Measurements from ENCODE around the gene SPATA19. TPM values are rescaled to one million over a fixed set of nuclear protein-coding genes. Genes with fewer than 3 reads are reported as not detected.

Gene SPATA19
- total and polyA plus RNA-seq, 7 experiments from 2014 or later = not detected

DNA sequence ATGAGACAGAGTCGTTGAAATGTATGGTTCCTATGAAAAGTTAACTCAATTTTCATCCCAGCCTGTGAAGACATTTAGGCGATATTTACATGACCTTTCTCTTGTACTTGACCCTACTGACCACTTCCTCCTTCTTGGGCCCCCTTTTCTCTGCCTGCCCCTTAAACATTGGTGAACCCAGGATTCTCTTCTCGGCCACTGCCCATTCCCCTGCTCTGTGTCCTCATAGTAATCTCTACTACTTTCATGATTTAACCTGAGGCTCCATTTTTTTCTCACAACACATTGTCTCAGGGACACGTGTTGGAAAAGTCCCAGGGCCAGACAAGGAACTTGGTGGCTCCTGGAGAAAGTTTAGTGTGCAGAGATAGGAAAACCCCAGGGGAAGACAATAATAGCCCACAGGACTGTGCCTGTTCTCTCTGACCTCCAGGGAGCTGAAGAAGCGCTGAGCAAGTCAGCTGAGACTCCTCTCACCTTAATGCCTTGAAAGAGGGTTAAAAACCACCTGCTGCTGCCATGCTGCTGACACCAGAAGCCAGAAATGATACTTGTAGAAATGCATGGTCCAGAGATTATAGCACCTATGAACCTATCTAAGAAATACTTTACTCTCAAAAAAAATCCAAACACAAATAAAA lies 42.5 kb upstream of the SPATA19 start:
- Mint-ChIP-seq H3K27ac (no peak overlapping the region), H3K27me3 (peaks cover 21 to 57% (median 43%) of the 10 kb centered on the region in 5 donors), H3K4me3 (no peak overlapping the region), H3K4me1 (no peaks in the 10 kb centered on the region), H3K9me3 (peaks cover 3 to 17% (median 10%) of the 10 kb centered on the region in 11 donors), H3K36me3 (peaks cover 0 to 6% (median 0%) of the 10 kb centered on the region in 5 donors)
- intact Hi-C loops (cut with micrococcal nuclease) = no loop called here
- Histone ChIP-seq H3K9me3 (ENCODE audit: control insufficient read depth in 2 of 3, low read length in 3 of 3) (no peaks in the 10 kb centered on the region), H3K27me3 (ENCODE audit: control insufficient read depth in 2 of 2, insufficient read depth in 2 of 2, low read length in 2 of 2) (peaks cover 0 to 3% of the 10 kb centered on the region in 2 donors), H3K4me3 (ENCODE audit: low read length) (no peak overlapping the region), H3K4me1 (ENCODE audit: control insufficient read depth in 2 of 2, insufficient read depth in 2 of 2, low read length in 2 of 2) (no peaks in the 10 kb centered on the region), H3K27ac (ENCODE audit: low read depth, low read length) (no peak overlapping the region), H3K36me3 (ENCODE audit: control insufficient read depth in 2 of 3, insufficient read depth in 3 of 3, low read length in 3 of 3) (no peaks in the 10 kb centered on the region)
- ATAC-seq = no peak
- DNase-seq = no peak
- CTCF ChIA-PET = no interaction called here
- POLR2A ChIA-PET = no interaction called here

DNA sequence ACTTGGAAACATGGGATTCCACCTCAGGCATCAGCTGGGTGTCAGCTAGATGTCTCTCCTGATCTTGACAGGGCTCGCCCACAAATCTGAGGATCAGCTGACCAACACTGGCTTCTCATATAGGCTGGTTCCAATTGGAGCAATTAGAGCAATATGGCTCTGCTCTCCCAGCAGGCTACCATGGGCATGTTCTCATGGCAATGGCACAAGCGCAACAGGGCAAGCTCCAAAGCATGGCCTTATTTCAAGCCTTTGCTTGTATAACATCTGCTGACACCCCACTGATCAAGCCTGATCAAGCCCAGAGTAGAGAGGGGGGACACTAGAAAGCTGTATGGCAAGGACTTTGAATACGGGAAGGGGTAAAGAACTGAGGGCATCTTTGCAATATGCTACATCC lies 40.7 kb upstream of the SPATA19 start:
- ATAC-seq = no peak
- no peak overlapping the region for H3K27ac Mint-ChIP-seq
- intact Hi-C loops (cut with micrococcal nuclease) = no loop called here
- peaks cover 0 to 13% (median 2%) of the 10 kb centered on the region in 5 donors for H3K36me3 Mint-ChIP-seq
- DNase-seq = no peak
- Histone ChIP-seq H3K4me3 (ENCODE audit: low read length) (no peak overlapping the region), H3K9me3 (ENCODE audit: control insufficient read depth in 2 of 3, low read length in 3 of 3) (no peaks in the 10 kb centered on the region), H3K4me1 (ENCODE audit: control insufficient read depth in 2 of 2, insufficient read depth in 2 of 2, low read length in 2 of 2) (no peaks in the 10 kb centered on the region), H3K36me3 (ENCODE audit: control insufficient read depth in 2 of 3, insufficient read depth in 3 of 3, low read length in 3 of 3) (no peaks in the 10 kb centered on the region), H3K27ac (ENCODE audit: low read depth, low read length) (no peak overlapping the region), H3K27me3 (ENCODE audit: control insufficient read depth in 2 of 2, insufficient read depth in 2 of 2, low read length in 2 of 2) (peaks cover 0 to 3% of the 10 kb centered on the region in 2 donors)
- peaks cover 23 to 58% (median 47%) of the 10 kb centered on the region in 5 donors for H3K27me3 Mint-ChIP-seq
- H3K4me3 Mint-ChIP-seq = no peak overlapping the region
- ChIA-PET CTCF (no interaction called here), POLR2A (no interaction called here)
- no peaks in the 10 kb centered on the region for H3K4me1 Mint-ChIP-seq
- H3K9me3 Mint-ChIP-seq = peaks cover 9 to 29% (median 14%) of the 10 kb centered on the region in 11 donors

DNA sequence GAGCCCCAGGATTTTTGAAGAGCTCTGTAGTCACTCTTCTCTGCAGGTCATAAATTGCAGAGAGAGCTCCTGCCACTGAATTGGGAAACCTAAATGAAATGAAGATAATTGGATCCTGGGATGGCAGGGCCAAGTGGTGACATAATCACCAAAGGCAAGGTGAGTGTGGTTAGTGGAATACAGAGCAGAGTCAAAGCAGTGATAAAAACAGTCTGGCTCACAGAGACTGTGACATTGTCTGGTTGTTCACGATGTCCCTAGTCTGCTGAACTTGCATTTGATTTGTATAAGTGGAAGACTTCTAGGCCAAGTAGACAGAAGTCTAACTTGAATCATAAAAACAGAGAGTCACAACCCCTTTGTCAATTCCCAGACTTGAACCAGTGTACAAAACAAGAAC lies 26.8 kb upstream of the SPATA19 start:
- intact Hi-C loops (cut with micrococcal nuclease) = no loop called here
- Histone ChIP-seq H3K4me3 (ENCODE audit: low read length) (no peak overlapping the region), H3K9me3 (ENCODE audit: control insufficient read depth in 2 of 3, low read length in 3 of 3) (no peaks in the 10 kb centered on the region), H3K4me1 (ENCODE audit: control insufficient read depth in 2 of 2, insufficient read depth in 2 of 2, low read length in 2 of 2) (no peaks in the 10 kb centered on the region), H3K27me3 (ENCODE audit: control insufficient read depth in 2 of 2, insufficient read depth in 2 of 2, low read length in 2 of 2) (no peaks in the 10 kb centered on the region), H3K36me3 (ENCODE audit: control insufficient read depth in 2 of 3, insufficient read depth in 3 of 3, low read length in 3 of 3) (no peaks in the 10 kb centered on the region), H3K27ac (ENCODE audit: low read depth, low read length) (no peak overlapping the region)
- H3K27ac Mint-ChIP-seq = no peak overlapping the region
- CTCF ChIA-PET = no interaction called here
- no peaks in the 10 kb centered on the region for H3K36me3 Mint-ChIP-seq
- no peak overlapping the region for H3K4me3 Mint-ChIP-seq
- H3K9me3 Mint-ChIP-seq = peaks cover 0 to 13% (median 2%) of the 10 kb centered on the region in 11 donors
- ATAC-seq = no peak
- H3K27me3 Mint-ChIP-seq = peaks cover 0 to 25% (median 10%) of the 10 kb centered on the region in 5 donors
- POLR2A ChIA-PET = no interaction called here
- H3K4me1 Mint-ChIP-seq = no peaks in the 10 kb centered on the region
- no peak for DNase-seq

DNA sequence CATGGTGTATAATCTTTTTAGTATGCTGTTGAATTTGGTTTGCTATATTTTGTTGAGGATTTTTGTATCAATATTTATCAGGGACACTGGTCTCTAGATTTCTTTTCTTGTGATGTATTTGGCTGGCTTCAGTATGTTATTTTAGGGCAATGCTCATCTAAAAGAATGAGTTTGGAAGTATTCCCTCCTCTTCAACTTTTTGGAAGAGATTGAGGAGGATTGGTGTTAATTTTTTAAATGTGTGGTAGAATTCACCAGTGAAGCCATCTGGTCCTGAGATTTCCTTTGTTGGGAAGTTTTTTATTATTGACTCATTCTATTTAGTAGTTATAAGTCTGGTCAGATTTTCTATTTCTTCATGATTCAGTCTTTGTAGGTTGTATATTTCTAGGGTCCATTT lies 22.1 kb upstream of the SPATA19 start:
- Mint-ChIP-seq H3K36me3 (no peaks in the 10 kb centered on the region), H3K4me3 (no peak overlapping the region), H3K4me1 (peaks cover 0 to 2% (median 0%) of the 10 kb centered on the region in 7 donors), H3K9me3 (peaks cover 0 to 2% (median 0%) of the 10 kb centered on the region in 11 donors), H3K27ac (no peak overlapping the region), H3K27me3 (peaks cover 11 to 24% (median 19%) of the 10 kb centered on the region in 5 donors)
- Histone ChIP-seq H3K9me3 (ENCODE audit: control insufficient read depth in 2 of 3, low read length in 3 of 3) (no peaks in the 10 kb centered on the region), H3K27me3 (ENCODE audit: control insufficient read depth in 2 of 2, insufficient read depth in 2 of 2, low read length in 2 of 2) (no peaks in the 10 kb centered on the region), H3K4me1 (ENCODE audit: control insufficient read depth in 2 of 2, insufficient read depth in 2 of 2, low read length in 2 of 2) (no peaks in the 10 kb centered on the region), H3K4me3 (ENCODE audit: low read length) (no peak overlapping the region), H3K27ac (ENCODE audit: low read depth, low read length) (no peak overlapping the region), H3K36me3 (ENCODE audit: control insufficient read depth in 2 of 3, insufficient read depth in 3 of 3, low read length in 3 of 3) (no peaks in the 10 kb centered on the region)
- DNase-seq (no peak), ATAC-seq (no peak)
- intact Hi-C loops (cut with micrococcal nuclease) = no loop called here
- POLR2A ChIA-PET = no interaction called here
- CTCF ChIA-PET = no interaction called here

DNA sequence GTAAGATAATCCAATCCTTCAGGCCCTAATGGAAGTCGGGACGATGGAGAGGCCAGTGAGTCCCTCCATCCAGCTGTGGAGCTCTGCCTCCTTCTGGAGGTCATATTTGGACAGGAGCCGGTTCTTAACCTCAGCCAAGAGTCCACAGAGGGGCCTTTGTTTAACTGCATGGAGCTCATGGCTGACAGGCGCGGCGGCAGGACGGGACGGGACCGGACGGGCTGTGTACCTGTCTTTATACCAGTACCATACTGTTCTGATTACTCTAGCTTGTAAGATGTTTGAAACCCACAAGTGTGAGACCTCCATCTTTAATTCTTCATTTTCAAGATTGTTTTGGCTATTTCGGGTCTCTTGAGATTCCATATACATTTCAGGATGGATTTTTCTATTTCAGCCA lies 20.2 kb upstream of the SPATA19 start:
- no peaks in the 10 kb centered on the region for H3K27me3 ChIP-seq (ENCODE audit: control insufficient read depth in 2 of 2, insufficient read depth in 2 of 2, low read length in 2 of 2)
- H3K36me3 ChIP-seq (ENCODE audit: control insufficient read depth in 2 of 3, insufficient read depth in 3 of 3, low read length in 3 of 3) = no peaks in the 10 kb centered on the region
- H3K4me1 ChIP-seq (ENCODE audit: control insufficient read depth in 2 of 2, insufficient read depth in 2 of 2, low read length in 2 of 2) = no peaks in the 10 kb centered on the region
- Mint-ChIP-seq H3K4me3 (no peak overlapping the region), H3K27me3 (peaks cover 12 to 24% (median 23%) of the 10 kb centered on the region in 5 donors), H3K27ac (no peak overlapping the region), H3K9me3 (peaks cover 0 to 2% (median 0%) of the 10 kb centered on the region in 11 donors), H3K36me3 (no peaks in the 10 kb centered on the region), H3K4me1 (peaks cover 0 to 2% (median 0%) of the 10 kb centered on the region in 7 donors)
- intact Hi-C loops (cut with micrococcal nuclease) = no loop called here
- ATAC-seq = no peak
- H3K4me3 ChIP-seq (ENCODE audit: low read length) = no peak overlapping the region
- no peaks in the 10 kb centered on the region for H3K9me3 ChIP-seq (ENCODE audit: control insufficient read depth in 2 of 3, low read length in 3 of 3)
- no peak for DNase-seq
- POLR2A ChIA-PET = no interaction called here
- CTCF ChIA-PET = no interaction called here
- no peak overlapping the region for H3K27ac ChIP-seq (ENCODE audit: low read depth, low read length)

DNA sequence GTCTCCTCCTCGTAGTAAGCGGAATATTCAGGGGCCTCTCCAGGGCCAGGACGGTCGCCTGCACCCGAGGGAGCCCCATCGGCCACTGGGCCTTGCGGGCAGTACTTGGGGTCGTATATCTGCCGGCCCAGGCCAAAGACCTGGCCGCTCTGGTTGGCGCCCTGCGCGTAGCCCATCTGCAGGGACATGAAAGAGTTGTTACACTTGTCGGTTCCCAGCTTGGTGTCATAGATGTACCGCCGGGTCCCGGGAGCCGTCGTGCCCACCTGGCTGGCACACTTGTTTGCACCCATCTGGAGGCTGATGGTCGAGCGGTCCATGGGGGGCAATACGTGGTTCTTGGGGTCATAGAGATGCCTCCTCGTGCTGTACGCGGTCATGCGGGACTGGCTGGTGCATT lies 19.4 kb upstream of the SPATA19 start:
- CTCF ChIA-PET = no interaction called here

DNA sequence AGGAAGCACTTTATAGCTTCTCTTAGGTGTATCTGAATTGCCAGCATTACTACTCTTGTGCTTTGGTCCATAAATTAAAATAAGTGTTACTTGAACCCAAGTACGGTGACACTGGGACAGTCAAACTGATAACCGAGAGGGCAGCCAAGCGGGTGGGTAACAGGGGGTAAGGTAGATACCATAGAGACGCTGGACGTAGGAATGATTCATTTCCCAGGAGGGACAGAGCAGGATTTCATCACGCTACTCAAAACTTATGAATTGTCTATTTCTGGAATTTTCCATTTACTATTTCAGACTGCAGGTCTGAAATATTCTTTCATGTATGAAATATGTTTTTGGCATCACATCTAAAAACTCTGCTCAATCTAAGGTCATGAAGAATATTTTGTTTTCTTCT lies 14.8 kb upstream of the SPATA19 start:
- ATAC-seq (no peak), DNase-seq (no peak)
- Histone ChIP-seq H3K4me3 (ENCODE audit: low read length) (no peak overlapping the region), H3K4me1 (ENCODE audit: control insufficient read depth in 2 of 2, insufficient read depth in 2 of 2, low read length in 2 of 2) (no peaks in the 10 kb centered on the region), H3K27ac (ENCODE audit: low read depth, low read length) (no peak overlapping the region), H3K36me3 (ENCODE audit: control insufficient read depth in 2 of 3, insufficient read depth in 3 of 3, low read length in 3 of 3) (no peaks in the 10 kb centered on the region), H3K9me3 (ENCODE audit: control insufficient read depth in 2 of 3, low read length in 3 of 3) (no peaks in the 10 kb centered on the region), H3K27me3 (ENCODE audit: control insufficient read depth in 2 of 2, insufficient read depth in 2 of 2, low read length in 2 of 2) (no peaks in the 10 kb centered on the region)
- intact Hi-C loops (cut with micrococcal nuclease) = no loop called here
- Mint-ChIP-seq H3K27ac (no peak overlapping the region), H3K36me3 (no peaks in the 10 kb centered on the region), H3K9me3 (no peaks in the 10 kb centered on the region), H3K4me1 (peaks cover 0 to 2% (median 0%) of the 10 kb centered on the region in 7 donors), H3K27me3 (peaks cover 35 to 59% (median 47%) of the 10 kb centered on the region in 5 donors), H3K4me3 (no peak overlapping the region)
- ChIA-PET POLR2A (no interaction called here), CTCF (no interaction called here)

More for the DNA sequence above, 19.4 kb upstream of the SPATA19 start:
- peaks cover 16 to 31% (median 24%) of the 10 kb centered on the region in 5 donors for H3K27me3 Mint-ChIP-seq
- Histone ChIP-seq H3K27ac (ENCODE audit: low read depth, low read length) (no peak overlapping the region), H3K9me3 (ENCODE audit: control insufficient read depth in 2 of 3, low read length in 3 of 3) (no peaks in the 10 kb centered on the region), H3K36me3 (ENCODE audit: control insufficient read depth in 2 of 3, insufficient read depth in 3 of 3, low read length in 3 of 3) (no peaks in the 10 kb centered on the region), H3K4me1 (ENCODE audit: control insufficient read depth in 2 of 2, insufficient read depth in 2 of 2, low read length in 2 of 2) (no peaks in the 10 kb centered on the region), H3K27me3 (ENCODE audit: control insufficient read depth in 2 of 2, insufficient read depth in 2 of 2, low read length in 2 of 2) (no peaks in the 10 kb centered on the region), H3K4me3 (ENCODE audit: low read length) (no peak overlapping the region)
- no peak for ATAC-seq
- intact Hi-C loops (cut with micrococcal nuclease) = no loop called here
- H3K9me3 Mint-ChIP-seq = no peaks in the 10 kb centered on the region
- POLR2A ChIA-PET = no interaction called here
- H3K4me3 Mint-ChIP-seq = no peak overlapping the region
- H3K36me3 Mint-ChIP-seq = no peaks in the 10 kb centered on the region
- DNase-seq = no peak
- no peak overlapping the region for H3K27ac Mint-ChIP-seq
- H3K4me1 Mint-ChIP-seq = peaks cover 0 to 2% (median 0%) of the 10 kb centered on the region in 7 donors

Data from naive thymus-derived CD4-positive, alpha-beta T cell (primary cell).